Caco-2 (cell line): ENCODE results near the gene FN1. TPM values are rescaled to one million over a fixed set of nuclear protein-coding genes. Genes with fewer than 3 reads are reported as not detected.
A peak's percentile ranks its signal among the peaks of the same experiment; 100 is the strongest.
"Not testable (repeated sequence)": the region's sequence is repeated elsewhere in the genome, so short reads cannot be mapped to it uniquely, and the experiment has no call there.

Source experiments
- BruUV-seq: library from RNA; stranded (reverse); fragments of 400-500 nt; replicated peaks from 2 replicates; lab custom pipeline; 2021; lab: Mats Ljungman, UMichigan
- CTCF ChIA-PET: fragments of 300-600 bp; sonication (Branson Sonifier 250); formaldehyde crosslinking; loops from one replicate; lab custom pipeline; 2022; ENCODE audit warnings: antibody characterized with exemption; lab: Charles Lee
- POLR2A ChIA-PET: fragments of 300-600 bp; sonication (Branson Sonifier 250); formaldehyde crosslinking; loops from one replicate; lab custom pipeline; 2022; ENCODE audit warnings: antibody characterized with exemption; lab: Charles Lee
- DNase-seq, 2 experiments: peaks; one replicate each; pipeline versions ENCODE4 v3.0.0 to v3.0.0-alpha.2; 2020 to 2022
- H3K27me3 ChIP-seq: replicated peaks from 2 replicates; pipeline ENCODE4 v1.6.0; 2011; ENCODE audit warnings: low read length; ENCODE audit not compliant: control insufficient read depth, insufficient read depth
- H3K36me3 ChIP-seq: 2 replicates; pipeline ENCODE4 v1.5.1; 2011; ENCODE audit warnings: low read length; ENCODE audit not compliant: control insufficient read depth, insufficient read depth
- H3K4me1 ChIP-seq: fragments of 250-450 bp; sonication (Bioruptor Pico); 2 replicates; pipeline ENCODE4 v1.5.1; 2020; ENCODE audit warnings: mild to moderate bottlenecking
- H3K4me3 ChIP-seq: 2 replicates; pipeline ENCODE4 v1.5.1; 2011; ENCODE audit warnings: low read depth, mild to moderate bottlenecking, control low read depth, low read length
- H3K9me3 ChIP-seq: fragments of 250-450 bp; sonication (Bioruptor Pico); 2 replicates; pipeline ENCODE4 v1.5.1; 2020; ENCODE audit warnings: mild to moderate bottlenecking, moderate library complexity
- H3K27ac Mint-ChIP-seq: one replicate; pipeline ENCODE4 v1.8.0; 2022; ENCODE audit warnings: mixed read lengths; ENCODE audit not compliant: unreplicated experiment
- H3K27me3 Mint-ChIP-seq: one replicate; pipeline ENCODE4 v1.8.0; 2022; ENCODE audit warnings: mixed read lengths; ENCODE audit not compliant: insufficient read depth, unreplicated experiment
- H3K36me3 Mint-ChIP-seq: one replicate; pipeline ENCODE4 v1.8.0; 2022; ENCODE audit warnings: mild to moderate bottlenecking, mixed read lengths; ENCODE audit not compliant: insufficient read depth, unreplicated experiment
- H3K4me1 Mint-ChIP-seq: one replicate; pipeline ENCODE4 v1.8.0; 2022; ENCODE audit warnings: low read depth, mixed read lengths; ENCODE audit not compliant: unreplicated experiment
- H3K4me3 Mint-ChIP-seq: one replicate; pipeline ENCODE4 v1.8.0; 2022; ENCODE audit warnings: mild to moderate bottlenecking, moderate library complexity, mixed read lengths; ENCODE audit not compliant: unreplicated experiment
- H3K9me3 Mint-ChIP-seq: one replicate; pipeline ENCODE4 v1.8.0; 2022; ENCODE audit warnings: mixed read lengths; ENCODE audit not compliant: unreplicated experiment
- CTCF ChIP-seq, 2 experiments: fragments of 200-600 bp in 1 of 2; IDR thresholded peaks; 1 replicate in 1 of 2; 2 replicates in 1 of 2; pipeline versions ENCODE4 v1.5.1 to v1.8.0; 2011 to 2022; ENCODE audit warnings: antibody characterized with exemption in 1 of 2, control low read depth in 1 of 2, inconsistent platforms in 1 of 2, low read depth in 1 of 2, low read length in 1 of 2, mild to moderate bottlenecking in 1 of 2, moderate library complexity in 1 of 2; ENCODE audit not compliant: insufficient read depth in 1 of 2, severe bottlenecking in 1 of 2, unreplicated experiment in 1 of 2
- intact Hi-C: fragments of 100-400 bp; cut with micrococcal nuclease; formaldehyde crosslinking; loops from one replicate; pipeline ENCODE4 v1.10.0; 2022; ENCODE audit not compliant: unreplicated experiment
- total RNA-seq: library from RNA; stranded (reverse); gene quantifications from 2 replicates; pipeline ENCODE4 v1.2.3, GENCODE V29; 2022

The FN1 gene
- total RNA-seq, 1 experiment from 2014 or later, result 3,805 TPM

GRCh38 chr2:215311625-215312396 is 124.1 kb downstream of the FN1 start, which contains the start of gene ATIC:
TSS of gene ATIC (plus strand) at chr2:215312059. CDS start at chr2:215312143, 84 bp downstream.
- Histone ChIP-seq H3K9me3 (no peaks in the 10 kb centered on the region), H3K4me3 (peak within 1 kb of the TSS; percentile 57), H3K4me1 (peaks cover 25% of the 10 kb centered on the region), H3K36me3 (no peaks in the 10 kb centered on the region), H3K27me3 (no peaks in the 10 kb centered on the region)
- Mint-ChIP-seq H3K36me3 (peaks cover 50% of the 10 kb centered on the region), H3K4me1 (peaks cover 23% of the 10 kb centered on the region), H3K9me3 (no peaks in the 10 kb centered on the region), H3K27me3 (no peaks in the 10 kb centered on the region), H3K27ac (peak within 1 kb of the TSS; percentile 83), H3K4me3 (peak within 1 kb of the TSS; percentile 87)
- peak; percentile 97 for DNase-seq
- POLR2A ChIA-PET, result interaction anchor here (0.6 to 1.1 kb wide), 2 partner anchors 275 to 502 kb away, joined by 3 to 7 read pairs; partner anchors contain the start of gene BARD1
- TF ChIP-seq CTCF (IDR thresholded peaks at IDR 0.05; ENCODE audit: insufficient read depth in 1 of 2, low read depth in 1 of 2, low read length in 1 of 2, severe bottlenecking in 1 of 2, unreplicated experiment in 1 of 2), result no peak
- CTCF ChIA-PET, result interaction anchor here (0.6 kb wide), 1 partner anchor 19 kb away, joined by 3 read pairs; no protein-coding TSS in a partner anchor
- intact Hi-C loops, result loop anchor here (1.0 to 10.0 kb wide), 5 partner anchors 21 to 800 kb away; partner anchors contain the start of gene BARD1
- no TSS peak for BruUV-seq

GRCh38 chr2:215311259-215311624 is 124.6 kb downstream of the FN1 start:
- H3K4me3 Mint-ChIP-seq, result peak overlapping the region; percentile 87
- peak overlapping the region; percentile 57 for H3K4me3 ChIP-seq
- H3K9me3 Mint-ChIP-seq, H3K9me3 ChIP-seq, H3K27me3 Mint-ChIP-seq, H3K36me3 ChIP-seq, H3K27me3 ChIP-seq, CTCF ChIA-PET, H3K27ac Mint-ChIP-seq: not testable (repeated sequence)
- intact Hi-C loops, result loop anchor here (2.0 to 10.0 kb wide), 4 partner anchors 304 to 801 kb away; partner anchors contain the start of gene BARD1
- POLR2A ChIA-PET, result interaction anchor here (0.6 to 1.1 kb wide), 2 partner anchors 274 to 502 kb away, joined by 3 to 7 read pairs; partner anchors contain the start of gene BARD1
- DNase-seq, result peak in 1 of 2 experiments; percentile 12
- H3K36me3 Mint-ChIP-seq, result peaks cover 44% of the 10 kb centered on the region
- H3K4me1 Mint-ChIP-seq, result peaks cover 23% of the 10 kb centered on the region
- TSS peak; percentile 88 for BruUV-seq
- H3K4me1 ChIP-seq, result peaks cover 25% of the 10 kb centered on the region

Other genes with a start within 250 kb of the FN1 start
- gene ATIC, start 124.0 kb downstream of the FN1 start, total RNA-seq, result 318 and 325 TPM in 2 replicates